Measurements from ENCODE around the gene ALAS2.
"Not testable (repeated sequence)": the region's sequence is repeated elsewhere in the genome, so short reads cannot be mapped to it uniquely, and the experiment has no call there.

The ALAS2 gene

GRCh38 chrX:55030271-55031205 lies at the start of gene ALAS2:
Gene ALAS2, minus strand, starts transcription at chrX:55030977. Its CDS starts 4,977 bp downstream, at chrX:55026000.
- DNase-seq = no peak

DNA sequence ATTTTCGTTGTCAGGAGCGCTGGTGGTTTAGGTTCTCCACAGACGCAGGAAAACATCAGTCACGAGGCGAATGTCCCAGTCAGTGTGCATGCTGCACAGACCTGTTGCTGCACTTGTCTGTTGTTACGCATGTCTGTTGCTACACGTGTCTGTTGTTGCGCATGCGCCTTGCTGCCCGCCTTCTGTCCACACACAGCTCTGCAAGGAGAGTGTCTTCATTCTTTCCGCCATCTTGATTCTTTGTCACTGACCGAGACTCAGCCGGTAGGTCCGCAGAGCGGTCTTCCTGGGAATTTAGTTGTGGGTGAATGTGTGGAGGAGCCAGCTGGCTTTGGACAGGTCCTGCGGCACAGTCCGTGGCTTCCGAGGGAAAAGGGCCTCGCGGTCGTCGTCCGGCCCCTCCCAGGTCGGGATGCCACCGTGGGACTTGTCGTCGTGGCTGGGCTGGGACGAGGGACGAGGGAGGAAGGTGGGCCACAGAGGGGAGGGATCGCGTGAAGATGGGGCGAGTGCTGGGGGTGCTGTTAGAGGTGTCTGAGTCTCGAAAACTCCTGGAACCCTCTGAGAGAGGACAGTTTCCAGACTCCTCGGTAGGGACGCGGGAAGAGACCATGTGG lies 44.2 kb upstream of the ALAS2 start, which contains the start of gene PAGE2B:
Gene PAGE2B (plus strand): TSS at position 180 of the 617 bp plus-strand sequence. CDS start 1,012 bp downstream, outside the sequence.
- DNase-seq = no peak

DNA sequence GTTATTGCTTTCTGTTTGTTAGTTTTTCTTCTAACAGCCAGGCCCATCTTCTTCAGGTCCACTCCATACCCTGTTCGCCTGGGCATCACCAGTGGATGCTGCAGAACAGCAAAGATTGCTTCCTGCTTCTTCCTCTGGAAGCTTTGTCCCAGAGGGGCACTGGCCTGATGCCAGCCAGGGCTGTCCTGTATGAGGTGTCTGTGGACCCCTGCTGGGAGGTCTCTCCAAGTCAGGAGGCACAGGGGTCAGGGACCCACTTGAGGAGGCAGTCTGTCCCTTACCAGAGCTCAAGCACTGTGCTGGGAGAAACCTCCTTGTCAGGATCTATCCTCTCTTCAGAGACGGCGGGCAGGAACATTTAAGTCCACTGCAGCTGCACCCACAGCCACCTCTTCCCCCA lies 41.5 kb upstream of the ALAS2 start:
- DNase-seq = no peak

DNA sequence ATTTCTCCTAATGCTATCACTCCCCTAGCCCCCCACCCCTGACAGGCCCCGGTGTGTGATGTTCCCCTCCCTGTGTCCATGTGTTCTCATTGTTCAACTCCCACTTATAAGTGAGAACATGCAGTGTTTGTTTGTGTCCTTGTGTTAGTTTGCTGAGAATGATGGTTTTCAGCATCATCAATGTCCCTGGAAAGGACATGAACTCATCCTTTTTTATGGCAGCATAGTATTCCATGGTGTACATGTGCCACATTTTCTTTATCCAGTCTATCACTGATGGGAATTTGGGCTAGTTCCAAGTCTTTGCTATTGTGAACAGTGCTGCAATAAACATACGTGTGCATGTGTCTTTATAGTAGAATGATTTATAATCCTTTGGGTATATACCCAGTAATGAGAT lies 36.4 kb upstream of the ALAS2 start:
- DNase-seq = not testable (repeated sequence)

GRCh38 chrX:55057675-55058249 lies 27.0 kb upstream of the ALAS2 start:
- DNase-seq = peak; percentile 18

DNA sequence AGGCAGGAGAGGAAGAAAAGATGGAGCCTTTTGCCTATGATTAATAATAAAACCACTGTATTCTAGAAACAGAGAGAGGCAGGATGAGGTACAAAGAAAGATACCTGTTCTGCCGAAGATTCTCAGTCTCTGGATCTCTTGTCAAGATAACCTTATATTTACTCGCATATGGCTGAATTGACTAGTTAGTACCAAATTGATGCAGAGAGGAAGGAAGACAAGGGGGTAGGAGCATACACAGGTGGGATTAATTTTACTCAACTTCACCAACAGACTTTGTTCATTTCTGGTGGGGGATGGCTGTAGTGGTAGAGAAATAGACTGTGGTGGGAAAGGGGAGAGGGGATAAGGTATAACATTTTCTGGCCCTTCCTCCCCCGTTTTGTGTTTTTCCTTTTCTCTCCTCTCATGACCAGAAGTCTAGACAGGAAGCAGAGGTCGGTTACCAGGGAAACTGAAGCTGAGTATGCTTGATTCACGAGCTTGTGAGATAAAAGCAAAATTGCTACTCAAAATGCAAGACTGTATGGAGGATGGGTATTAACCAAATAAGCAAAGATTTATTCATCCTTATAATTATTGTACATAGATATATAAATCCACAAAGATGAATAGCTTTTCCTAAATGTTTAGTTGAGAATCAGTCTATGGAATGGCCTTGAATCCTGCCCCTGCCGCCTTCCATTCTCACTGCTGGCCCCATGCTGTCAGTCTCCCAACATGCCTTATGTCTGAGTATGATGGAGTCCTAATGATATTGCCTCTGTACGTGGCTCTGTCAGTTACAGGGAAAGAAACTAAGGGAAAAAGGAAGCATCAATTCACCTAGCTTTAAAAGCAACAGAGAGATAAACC lies 26.3 kb upstream of the ALAS2 start:
- peak; percentile 0 for DNase-seq

DNA sequence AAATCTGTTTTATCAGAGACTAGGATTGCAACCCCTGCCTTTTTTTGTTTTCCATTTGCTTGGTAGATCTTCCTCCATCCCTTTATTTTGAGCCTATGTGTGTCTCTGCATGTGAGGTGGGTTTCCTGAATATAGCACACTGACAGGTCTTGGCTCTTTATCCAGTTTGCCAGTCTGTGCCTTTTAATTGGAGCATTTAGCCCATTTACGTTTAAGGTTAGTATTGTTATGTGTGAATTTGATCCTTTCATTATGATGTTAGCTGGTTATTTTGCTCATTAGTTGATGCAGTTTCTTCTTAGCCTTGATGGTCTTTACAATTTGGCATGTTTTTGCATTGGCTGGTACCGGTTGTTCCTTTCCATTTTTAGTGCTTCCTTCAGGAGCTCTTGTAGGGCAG lies 19.8 kb upstream of the ALAS2 start:
- not testable (repeated sequence) for DNase-seq

GRCh38 chrX:55041514-55041913 lies 10.7 kb upstream of the ALAS2 start:
- no peak for DNase-seq

DNA sequence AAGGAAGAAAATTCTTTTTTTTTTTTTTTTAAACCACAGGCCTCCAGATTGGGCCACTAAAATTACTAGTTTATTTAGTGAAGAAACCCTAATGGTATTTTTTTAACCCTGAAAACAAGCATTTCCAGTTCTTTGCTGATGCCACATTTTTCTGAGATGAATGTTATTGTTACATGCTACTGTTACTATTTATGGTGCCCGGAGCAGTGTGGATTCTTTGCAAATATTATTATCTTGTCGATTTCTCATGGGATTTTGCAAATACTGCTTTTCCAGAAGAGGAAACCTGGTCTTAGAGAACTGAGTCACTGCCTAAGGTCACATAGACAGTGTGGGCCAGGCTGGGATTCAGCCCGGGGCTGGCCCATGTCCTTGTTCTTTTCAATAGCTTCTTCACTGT lies 8.7 kb upstream of the ALAS2 start:
- DNase-seq = peak; percentile 8

GRCh38 chrX:55033429-55033828 lies 2.7 kb upstream of the ALAS2 start:
- DNase-seq = no peak

DNA sequence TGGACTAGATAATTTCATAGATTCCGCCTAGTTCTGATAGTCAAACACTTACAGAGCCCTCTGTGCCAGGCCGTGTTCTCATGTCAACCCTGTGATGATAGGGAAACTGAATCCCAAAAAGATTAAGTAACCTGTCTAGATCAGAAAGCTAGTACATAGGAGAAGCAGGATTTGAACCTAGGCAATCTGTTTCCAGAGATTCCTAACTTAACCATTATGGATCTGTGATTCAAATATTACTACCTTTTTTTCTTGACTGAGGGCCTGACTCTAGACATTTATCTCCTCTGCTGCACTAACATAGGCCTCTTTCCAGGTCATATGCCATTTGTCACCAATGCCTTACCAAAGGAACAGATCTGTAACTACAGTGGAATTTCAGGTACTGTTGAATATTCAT lies 1.5 kb downstream of the ALAS2 start:
- no peak for DNase-seq

DNA sequence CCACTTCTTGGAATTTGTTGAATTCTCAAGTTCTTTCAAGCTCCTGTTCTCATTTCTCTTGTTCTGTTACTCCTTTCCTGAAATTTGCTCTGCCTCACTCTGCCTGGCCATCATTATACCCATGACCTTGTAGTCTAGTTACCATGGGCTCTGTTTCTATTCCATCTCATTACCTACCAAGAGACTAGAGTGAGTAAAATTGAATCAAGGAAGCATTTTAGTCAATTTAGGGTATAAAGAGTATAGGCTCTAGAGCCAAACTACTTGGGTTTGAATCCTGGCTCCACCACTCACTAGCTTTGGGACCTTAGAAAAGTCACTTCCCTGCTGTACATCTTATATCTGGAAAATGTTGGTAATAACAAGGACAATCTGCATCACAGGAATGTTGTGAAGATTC lies 2.2 kb downstream of the ALAS2 start:
- DNase-seq = no peak

DNA sequence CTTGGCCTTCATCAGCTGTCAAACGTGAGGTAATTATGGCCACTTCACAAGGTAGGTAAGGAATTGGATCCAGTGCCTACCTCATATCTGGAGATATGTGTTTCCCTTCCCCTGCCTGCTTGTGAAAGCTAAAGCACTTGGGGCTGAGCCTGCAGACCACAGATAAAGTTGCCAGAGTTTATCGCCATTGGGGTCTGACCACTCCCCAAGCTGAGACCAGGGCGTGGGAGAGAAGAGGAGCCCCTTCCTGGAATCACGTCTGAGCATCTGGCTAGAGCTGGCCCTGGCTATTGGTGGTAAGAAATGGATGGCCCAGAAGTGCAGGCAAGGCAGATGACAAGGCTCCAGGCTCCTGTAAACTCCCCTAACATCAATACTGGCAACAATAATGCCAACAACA lies 2.7 kb downstream of the ALAS2 start:
- no peak for DNase-seq

GRCh38 chrX:55026840-55027239 lies 3.9 kb downstream of the ALAS2 start:
- no peak for DNase-seq

- DNase-seq = no peak
These were observed 4.6 kb downstream of the ALAS2 start for GRCh38 chrX:55026143-55026542.

- DNase-seq = no peak
These were observed 15.9 kb downstream of the ALAS2 start for GRCh38 chrX:55014897-55015299.

GRCh38 chrX:55011294-55011693 lies 19.5 kb downstream of the ALAS2 start:
- no peak for DNase-seq

GRCh38 chrX:55008571-55009358 lies 22.0 kb downstream of the ALAS2 start:
- peak; percentile 67 for DNase-seq

DNA sequence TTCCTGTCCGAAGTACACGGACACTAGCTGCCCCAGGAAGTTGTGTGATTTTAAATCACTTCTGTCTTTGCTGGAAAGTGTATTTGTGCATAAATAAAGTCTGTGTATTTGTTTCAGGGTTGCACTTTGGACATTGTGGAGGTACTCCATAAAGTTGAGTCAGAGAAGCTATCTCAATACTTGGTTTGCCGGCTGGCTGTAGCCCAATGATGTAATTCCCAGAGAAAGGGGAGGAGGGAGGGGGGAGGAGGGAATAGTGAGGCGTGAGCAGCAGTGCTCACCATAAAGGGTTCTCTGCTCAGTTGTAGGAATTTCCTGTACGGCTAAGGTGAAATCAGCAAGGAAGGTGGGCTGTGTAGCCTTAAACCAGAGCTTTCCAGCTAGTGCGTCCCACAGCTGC lies 23.1 kb downstream of the ALAS2 start:
- peak; percentile 62 for DNase-seq

DNA sequence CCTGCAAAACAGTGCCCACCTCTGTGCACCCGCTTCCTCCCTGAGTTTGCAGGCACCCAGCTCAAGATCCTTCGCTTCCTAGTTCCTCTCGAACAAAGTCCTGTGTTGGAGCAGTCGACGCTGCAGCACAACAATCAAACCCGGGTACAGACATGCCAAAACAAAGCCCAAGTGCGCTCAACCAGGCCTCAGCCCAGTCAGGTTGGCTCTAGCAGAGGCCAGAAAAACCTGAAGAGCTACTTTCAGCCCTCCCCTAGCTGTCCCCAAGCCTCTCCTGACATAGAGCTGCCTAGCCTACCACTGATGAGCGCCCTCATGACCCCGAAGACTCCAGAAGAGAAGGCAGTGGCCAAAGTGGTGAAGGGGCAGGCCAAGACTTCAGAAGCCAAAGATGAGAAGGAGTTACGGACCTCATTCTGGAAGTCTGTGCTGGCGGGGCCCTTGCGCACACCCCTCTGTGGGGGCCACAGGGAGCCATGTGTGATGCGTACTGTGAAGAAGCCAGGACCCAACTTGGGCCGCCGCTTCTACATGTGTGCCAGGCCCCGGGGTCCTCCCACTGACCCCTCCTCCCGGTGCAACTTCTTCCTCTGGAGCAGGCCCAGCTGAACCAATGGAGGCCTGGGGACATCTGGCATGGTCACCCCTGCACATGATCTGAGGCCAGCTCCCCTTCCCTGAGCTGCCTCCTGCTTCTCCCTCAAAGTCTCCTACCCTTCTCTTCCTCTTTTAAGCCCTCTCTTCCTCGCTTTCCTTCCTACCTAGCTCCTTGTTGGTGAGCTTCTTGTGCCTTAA lies 23.8 kb downstream of the ALAS2 start:
- DNase-seq = no peak

GRCh38 chrX:55005256-55005655 lies 25.5 kb downstream of the ALAS2 start:
- no peak for DNase-seq

Measured in EL (cell line).